Neuronal stem cell (in vitro differentiated cells): ENCODE measurements around the gene DUOXA1.

Experiments used
- DNase-seq: peaks from one replicate; pipeline ENCODE4 v3.0.0-alpha.2; 2013; ENCODE audit warnings: low spot score
- H2AFZ ChIP-seq: one replicate; pipeline ENCODE4 v1.6.1; 2013; ENCODE audit warnings: mild to moderate bottlenecking, low read length, inconsistent platforms
- H2AK5ac ChIP-seq: 2 replicates; pipeline ENCODE4 v1.6.1; 2013; ENCODE audit warnings: low read depth, mild to moderate bottlenecking, inconsistent platforms, low read length, moderate library complexity, mixed read lengths
- H2BK120ac ChIP-seq: 2 replicates; pipeline ENCODE4 v1.6.1; 2013; ENCODE audit warnings: low read depth, mild to moderate bottlenecking, inconsistent platforms, low read length, moderate library complexity, mixed read lengths
- H2BK12ac ChIP-seq: one replicate; pipeline ENCODE4 v1.6.1; 2013; ENCODE audit warnings: low read length, inconsistent platforms
- H2BK15ac ChIP-seq: 2 replicates; pipeline ENCODE4 v1.6.1; 2013; ENCODE audit warnings: mild to moderate bottlenecking, low read length, inconsistent platforms, mixed read lengths
- H2BK5ac ChIP-seq: one replicate; pipeline ENCODE4 v1.6.1; 2013; ENCODE audit warnings: inconsistent platforms, mild to moderate bottlenecking, low read length, moderate library complexity
- H3K14ac ChIP-seq: one replicate; pipeline ENCODE4 v1.6.1; 2013; ENCODE audit warnings: low read length, inconsistent platforms
- H3K18ac ChIP-seq: 2 replicates; pipeline ENCODE4 v1.6.1; 2013; ENCODE audit warnings: low read length, inconsistent platforms
- H3K23ac ChIP-seq: 2 replicates; pipeline ENCODE4 v1.6.1; 2013; ENCODE audit warnings: low read depth, mild to moderate bottlenecking, mixed read lengths, low read length, inconsistent platforms; ENCODE audit not compliant: poor library complexity
- H3K27ac ChIP-seq: replicated peaks from 3 replicates; pipeline ENCODE4 v1.5.1; 2013; ENCODE audit warnings: low read length, inconsistent platforms
- H3K27me3 ChIP-seq, 3 experiments: 2 replicates each; pipeline ENCODE4 v1.6.1; 2013; ENCODE audit warnings: low read length in 3 of 3, mild to moderate bottlenecking in 2 of 3, inconsistent platforms in 1 of 3, low read depth in 1 of 3, mixed read lengths in 1 of 3, moderate library complexity in 1 of 3; ENCODE audit not compliant: control insufficient read depth in 3 of 3, insufficient read depth in 3 of 3
- H3K36me3 ChIP-seq, 2 donors: replicated peaks in 1 of 2; 2 replicates each; pipeline ENCODE4 v1.6.1; 2013; ENCODE audit warnings: low read length in 2 of 2; ENCODE audit not compliant: control insufficient read depth in 2 of 2, insufficient read depth in 2 of 2
- H3K4ac ChIP-seq: 2 replicates; pipeline ENCODE4 v1.6.1; 2013; ENCODE audit warnings: inconsistent platforms, mild to moderate bottlenecking, low read length, moderate library complexity
- H3K4me1 ChIP-seq, 2 donors: 1 replicate in 1 of 2; 2 replicates in 1 of 2; pipeline ENCODE4 v1.6.1; 2013; ENCODE audit warnings: low read length in 2 of 2, low read depth in 1 of 2; ENCODE audit not compliant: control insufficient read depth in 2 of 2, insufficient read depth in 1 of 2
- H3K4me2 ChIP-seq: one replicate; pipeline ENCODE4 v1.6.1; 2013; ENCODE audit warnings: mild to moderate bottlenecking, low read length, inconsistent platforms; ENCODE audit not compliant: insufficient read depth, poor library complexity, severe bottlenecking
- H3K4me3 ChIP-seq, 2 donors: 2 replicates each; pipeline ENCODE4 v1.5.1; 2013; ENCODE audit warnings: low read length in 2 of 2, mild to moderate bottlenecking in 2 of 2, inconsistent platforms in 1 of 2, moderate library complexity in 1 of 2
- H3K79me1 ChIP-seq: one replicate; pipeline ENCODE4 v1.6.1; 2013; ENCODE audit warnings: low read depth, mild to moderate bottlenecking, inconsistent platforms, low read length, moderate library complexity
- H3K9ac ChIP-seq: one replicate; pipeline ENCODE4 v1.6.1; 2013; ENCODE audit warnings: mild to moderate bottlenecking, low read depth, low read length, inconsistent platforms; ENCODE audit not compliant: poor library complexity
- H3K9me3 ChIP-seq, 2 donors: replicated peaks in 1 of 2; 2 replicates each; pipeline versions ENCODE3 to v1.6.1; 2013; ENCODE audit warnings: low read length in 2 of 2, mild to moderate bottlenecking in 2 of 2, inconsistent platforms in 1 of 2, low read depth in 1 of 2, mixed read lengths in 1 of 2, moderate library complexity in 1 of 2; ENCODE audit not compliant: control insufficient read depth in 2 of 2, insufficient read depth in 1 of 2
- H4K8ac ChIP-seq: one replicate; pipeline ENCODE4 v1.6.1; 2013; ENCODE audit warnings: low read depth, mild to moderate bottlenecking, inconsistent platforms, low read length, moderate library complexity
- H4K91ac ChIP-seq: one replicate; pipeline ENCODE4 v1.6.1; 2013; ENCODE audit warnings: low read length, low read depth, mild to moderate bottlenecking, inconsistent platforms; ENCODE audit not compliant: poor library complexity
- WGBS, 2 donors: extraction: QIAGEN DNeasy Blood & Tissue Kit; methylation state at CpG; one replicate each; pipeline ENCODE4 v1.1.7; 2013; ENCODE audit warnings: missing lambda C conversion rate in 2 of 2, mixed read lengths in 1 of 2; ENCODE audit not compliant: insufficient read length in 2 of 2, insufficient replicate concordance in 1 of 2; ENCODE audit errors: extremely low coverage in 2 of 2; 5-methylcytosine and 5-hydroxymethylcytosine counted together

Gene DUOXA1

GRCh38 chr15:45156744-45157455 is 27.2 kb upstream of the DUOXA1 start:
- H3K4ac ChIP-seq, result no peak overlapping the region
- no peaks in the 10 kb centered on the region for H3K9me3 ChIP-seq
- H3K9ac ChIP-seq, result no peak overlapping the region
- H2BK5ac ChIP-seq, result no peak overlapping the region
- H4K8ac ChIP-seq, result no peak overlapping the region
- H2BK120ac ChIP-seq, result no peak overlapping the region
- H2AFZ ChIP-seq, result no peak overlapping the region
- H3K14ac ChIP-seq, result no peak overlapping the region
- H4K91ac ChIP-seq, result no peak overlapping the region
- no peaks in the 10 kb centered on the region for H3K36me3 ChIP-seq
- no peak overlapping the region for H2BK15ac ChIP-seq
- H3K4me2 ChIP-seq, result no peak overlapping the region
- peaks cover 3% of the 10 kb centered on the region for H3K79me1 ChIP-seq
- no peak for DNase-seq
- H3K23ac ChIP-seq, result no peak overlapping the region
- no peak overlapping the region for H3K4me3 ChIP-seq
- H3K27me3 ChIP-seq, result no peaks in the 10 kb centered on the region
- peaks cover 4 to 13% of the 10 kb centered on the region in 2 donors for H3K4me1 ChIP-seq
- H2AK5ac ChIP-seq, result no peak overlapping the region
- H3K18ac ChIP-seq, result no peak overlapping the region
- no peak overlapping the region for H3K27ac ChIP-seq
- WGBS, 2 donors, result no CpG with 5 or more reads among the region's 7 CpGs
- H2BK12ac ChIP-seq, result no peak overlapping the region

DNA sequence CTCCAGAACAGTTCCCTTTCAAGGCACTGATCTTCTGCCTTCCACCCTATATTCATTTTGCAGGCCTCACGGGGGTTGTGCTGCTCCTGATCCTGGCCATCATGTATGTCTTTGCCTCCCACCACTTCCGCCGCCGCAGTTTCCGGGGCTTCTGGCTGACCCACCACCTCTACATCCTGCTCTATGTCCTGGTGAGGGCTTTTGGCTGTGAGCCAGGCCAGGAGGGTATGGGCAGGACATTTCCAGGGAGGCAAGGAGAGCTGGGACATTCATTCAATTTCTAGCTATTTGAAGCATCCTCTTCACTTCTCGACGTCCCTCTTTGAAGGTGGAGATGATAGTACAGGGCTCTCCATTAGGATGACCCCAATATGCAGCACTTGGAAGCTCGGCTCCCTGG is 26.1 kb upstream of the DUOXA1 start:
- no peak overlapping the region for H3K4me2 ChIP-seq
- H3K4me1 ChIP-seq, result peaks cover 4 to 13% of the 10 kb centered on the region in 2 donors
- DNase-seq, result no peak
- no CpG with 5 or more reads among the region's 8 CpGs for WGBS, 2 donors
- no peak overlapping the region for H4K8ac ChIP-seq
- H3K27ac ChIP-seq, result no peak overlapping the region
- H3K4ac ChIP-seq, result no peak overlapping the region
- no peak overlapping the region for H3K9ac ChIP-seq
- H2BK12ac ChIP-seq, result no peak overlapping the region
- no peaks in the 10 kb centered on the region for H3K27me3 ChIP-seq
- H3K36me3 ChIP-seq, result no peaks in the 10 kb centered on the region
- H3K23ac ChIP-seq, result no peak overlapping the region
- H3K18ac ChIP-seq, result no peak overlapping the region
- H2BK120ac ChIP-seq, result no peak overlapping the region
- H3K4me3 ChIP-seq, result no peak overlapping the region
- no peak overlapping the region for H4K91ac ChIP-seq
- no peak overlapping the region for H2BK5ac ChIP-seq
- no peak overlapping the region for H3K14ac ChIP-seq
- no peak overlapping the region for H2AFZ ChIP-seq
- peaks cover 3% of the 10 kb centered on the region for H3K79me1 ChIP-seq
- no peak overlapping the region for H2BK15ac ChIP-seq
- no peaks in the 10 kb centered on the region for H3K9me3 ChIP-seq
- H2AK5ac ChIP-seq, result no peak overlapping the region

GRCh38 chr15:45151998-45152828 is 22.5 kb upstream of the DUOXA1 start:
- no peaks in the 10 kb centered on the region for H3K36me3 ChIP-seq
- H2BK5ac ChIP-seq, result peak overlapping the region; percentile 82
- H4K8ac ChIP-seq, result peak overlapping the region; percentile 9
- peak overlapping the region; percentile 45 for H3K18ac ChIP-seq
- no peak overlapping the region for H3K27ac ChIP-seq
- H3K4me2 ChIP-seq, result no peak overlapping the region
- H2BK12ac ChIP-seq, result no peak overlapping the region
- H2BK15ac ChIP-seq, result no peak overlapping the region
- H3K4me1 ChIP-seq, result peaks cover 5 to 7% of the 10 kb centered on the region in 2 donors
- H2AK5ac ChIP-seq, result no peak overlapping the region
- peak overlapping the region; percentile 67 for H3K23ac ChIP-seq
- H3K9me3 ChIP-seq, result no peaks in the 10 kb centered on the region
- H3K14ac ChIP-seq, result peak overlapping the region; percentile 38
- peak overlapping the region; percentile 57 for H2BK120ac ChIP-seq
- peaks cover 3% of the 10 kb centered on the region for H3K79me1 ChIP-seq
- WGBS, 2 donors, result no CpG with 5 or more reads among the region's 36 CpGs
- H3K9ac ChIP-seq, result peak overlapping the region; percentile 57
- H2AFZ ChIP-seq, result no peak overlapping the region
- H3K4ac ChIP-seq, result no peak overlapping the region
- H4K91ac ChIP-seq, result no peak overlapping the region
- peaks cover 0 to 2% (median 0%) of the 10 kb centered on the region in 3 experiments for H3K27me3 ChIP-seq
- no peak for DNase-seq
- no peak overlapping the region for H3K4me3 ChIP-seq

DNA sequence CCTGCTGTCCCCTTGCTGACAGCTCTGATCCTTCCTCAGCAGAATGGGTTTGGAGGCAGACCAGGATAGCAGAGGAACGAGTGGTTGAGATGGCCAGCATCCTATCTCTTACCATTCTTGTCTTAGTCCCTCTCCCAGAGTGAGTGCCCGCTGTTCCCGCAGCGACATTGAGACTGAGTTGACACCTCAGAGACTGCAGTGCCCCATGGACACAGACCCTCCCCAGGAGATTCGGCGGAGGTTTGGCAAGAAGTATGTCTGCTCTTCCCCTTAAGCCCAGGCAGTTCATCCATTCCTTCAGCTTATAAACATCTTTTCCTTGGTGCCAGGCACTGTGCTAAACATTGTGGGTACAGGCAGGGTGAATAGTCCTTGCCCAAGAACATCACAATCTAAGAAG is 21.3 kb upstream of the DUOXA1 start:
- Histone ChIP-seq H2AK5ac (no peak overlapping the region), H3K79me1 (peaks cover 3% of the 10 kb centered on the region), H4K8ac (no peak overlapping the region), H2AFZ (no peak overlapping the region), H3K4me2 (no peak overlapping the region), H4K91ac (no peak overlapping the region), H3K18ac (no peak overlapping the region), H3K4ac (no peak overlapping the region), H2BK5ac (no peak overlapping the region), H3K9ac (no peak overlapping the region), H3K27me3 (peaks cover 0 to 2% (median 0%) of the 10 kb centered on the region in 3 experiments), H3K9me3 (no peaks in the 10 kb centered on the region), H2BK15ac (no peak overlapping the region), H2BK12ac (no peak overlapping the region), H3K14ac (no peak overlapping the region), H2BK120ac (no peak overlapping the region), H3K23ac (no peak overlapping the region), H3K36me3 (no peaks in the 10 kb centered on the region), H3K4me3 (no peak overlapping the region), H3K27ac (no peak overlapping the region), H3K4me1 (peaks cover 0 to 5% of the 10 kb centered on the region in 2 donors)
- DNase-seq, result no peak
- no CpG with 5 or more reads among the region's 6 CpGs for WGBS, 2 donors
